Activated CD4-positive, alpha-beta T cell treated with anti-CD3 and anti-CD28 coated beads, Interleukin-2, amount 50 U/mL, for 4 hours (primary cell): ENCODE results near the gene CISD2.
"Not testable (repeated sequence)": the region's sequence is repeated elsewhere in the genome, so short reads cannot be mapped to it uniquely, and the experiment has no call there.

ENCODE experiments used
- DNase-seq, 2 experiments: peaks; one replicate each; pipeline ENCODE4 v3.0.0-alpha.2; 2020

The CISD2 gene, protein sequence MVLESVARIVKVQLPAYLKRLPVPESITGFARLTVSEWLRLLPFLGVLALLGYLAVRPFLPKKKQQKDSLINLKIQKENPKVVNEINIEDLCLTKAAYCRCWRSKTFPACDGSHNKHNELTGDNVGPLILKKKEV

DNA sequence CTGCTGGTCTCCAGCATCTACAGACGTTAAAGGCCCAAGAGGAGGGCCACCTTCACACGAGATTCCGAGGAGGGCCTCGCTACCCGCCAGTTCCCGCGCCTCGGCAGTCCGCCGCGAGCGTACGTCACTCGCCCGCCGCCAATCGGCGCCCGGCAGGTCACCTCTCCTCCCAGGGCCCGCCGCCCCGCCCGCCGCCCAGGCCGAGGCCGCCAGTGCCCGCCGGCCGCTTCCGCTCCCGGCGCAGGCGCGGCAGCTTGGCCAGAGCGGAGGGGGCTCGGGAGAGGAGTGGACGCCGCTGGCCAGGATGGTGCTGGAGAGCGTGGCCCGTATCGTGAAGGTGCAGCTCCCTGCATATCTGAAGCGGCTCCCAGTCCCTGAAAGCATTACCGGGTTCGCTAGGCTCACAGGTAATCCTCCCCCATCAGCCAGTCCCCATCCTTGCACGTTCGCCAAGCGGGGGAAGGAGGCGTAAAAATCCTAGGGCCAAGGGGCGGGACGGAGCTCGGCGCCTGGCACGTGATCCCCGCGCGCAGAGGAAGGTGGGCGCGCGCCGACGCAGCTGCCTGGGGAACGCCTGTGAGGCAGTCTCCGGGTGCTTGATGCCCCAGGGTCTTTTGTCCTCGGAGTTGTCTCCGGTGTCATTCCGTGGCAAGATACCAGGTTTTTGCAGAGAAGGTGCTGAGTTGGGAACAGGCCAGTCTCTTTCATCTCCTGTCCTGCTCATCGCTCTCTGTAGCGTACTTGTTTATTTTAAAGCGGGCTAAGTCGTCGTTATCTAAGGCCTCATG lies at the start of gene CISD2:
TSS of gene CISD2 (plus strand) at position 212 of the 788 bp plus-strand sequence. CDS start at position 305, 93 bp downstream.
- peak; percentile 82 to 85 for DNase-seq

DNA sequence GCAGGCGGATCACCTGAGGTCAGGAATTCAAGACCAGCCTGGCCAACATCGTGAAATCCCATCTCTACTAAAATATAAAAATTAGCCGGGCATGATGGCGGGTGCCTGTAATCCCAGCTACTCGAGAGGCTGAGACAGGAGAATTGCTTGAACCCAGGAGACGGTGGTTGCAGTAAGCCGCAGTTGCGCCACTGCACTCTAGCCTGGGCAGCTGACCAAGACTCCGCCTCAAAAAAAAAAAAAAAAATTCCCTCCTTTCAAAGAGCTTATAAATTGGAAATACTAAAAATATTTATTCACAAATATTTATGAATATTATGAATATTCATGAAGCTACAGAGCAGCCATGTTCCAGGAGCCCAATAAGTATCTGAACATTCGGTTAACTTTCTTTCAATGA lies 49.7 kb upstream of the CISD2 start:
- DNase-seq: not testable (repeated sequence)

DNA sequence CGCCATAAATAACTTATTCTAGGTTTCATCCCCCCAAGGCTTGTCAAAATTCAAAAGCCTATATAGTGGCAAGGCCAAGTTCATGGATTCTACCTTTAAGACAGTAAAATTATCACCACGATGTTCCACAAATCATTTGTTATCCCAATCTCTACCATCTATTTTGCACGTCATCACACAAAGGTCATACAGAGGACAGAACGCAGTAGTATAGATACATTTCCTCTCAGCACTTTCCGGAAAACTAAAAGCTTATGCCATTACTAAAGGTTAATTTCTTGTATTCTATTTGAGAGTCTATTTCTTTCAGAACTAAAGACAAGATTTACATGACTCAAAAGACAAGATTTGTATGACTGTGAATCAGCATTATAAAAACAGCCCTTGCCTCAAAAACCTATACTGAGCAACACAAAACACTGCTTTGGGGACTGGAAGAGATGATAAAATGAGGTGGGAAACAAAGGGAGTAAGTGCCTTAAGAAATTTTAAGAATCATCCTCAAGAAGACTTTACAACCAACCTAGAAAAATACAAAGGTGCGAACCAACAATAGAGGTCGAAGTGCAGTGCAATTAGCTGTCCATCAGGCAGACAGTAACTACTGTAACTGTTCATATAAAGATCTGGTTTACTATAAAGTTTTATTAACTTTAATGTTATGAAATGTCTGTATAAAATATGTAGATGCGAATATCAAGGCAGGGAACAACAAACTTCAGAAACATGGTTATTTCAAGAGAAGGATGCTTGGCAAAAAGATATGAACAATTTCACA lies 49.0 kb upstream of the CISD2 start:
- DNase-seq: no peak

DNA sequence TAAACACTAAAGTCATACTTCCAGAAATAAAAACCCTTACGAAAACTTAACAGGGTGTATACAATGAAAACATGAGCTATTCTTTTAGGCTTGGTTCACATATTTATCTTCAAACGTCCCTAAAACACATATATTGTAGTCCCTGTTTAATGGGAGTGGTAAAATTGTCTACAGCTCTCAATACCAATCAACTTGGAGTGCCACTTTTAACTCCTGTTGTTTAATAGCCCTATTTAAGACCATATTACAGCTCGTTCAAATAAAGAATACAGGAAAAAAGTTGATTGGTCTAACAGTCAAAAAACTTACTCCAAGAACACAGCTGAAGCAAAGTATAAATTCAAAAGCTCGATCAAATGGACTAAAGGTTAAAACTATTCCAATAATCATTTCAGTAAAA lies 45.3 kb upstream of the CISD2 start:
- no peak for DNase-seq

DNA sequence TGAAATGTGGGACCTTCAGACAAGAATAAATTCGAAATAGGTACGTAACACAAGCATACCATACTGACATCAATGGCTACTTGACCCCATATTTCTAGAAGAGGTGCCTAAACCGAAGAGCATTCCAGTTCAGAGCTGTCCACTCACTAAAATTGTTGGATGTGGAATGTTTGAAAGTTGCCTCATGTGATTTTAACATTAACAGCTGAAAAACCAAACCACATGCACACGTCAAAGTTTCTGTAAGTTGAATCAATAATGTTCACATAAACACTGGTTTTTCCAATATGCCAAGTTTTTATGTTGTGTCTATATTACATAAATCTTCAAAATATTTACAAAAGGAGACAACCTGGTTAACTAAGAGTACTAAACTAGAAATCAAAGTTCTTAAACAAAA lies 44.9 kb upstream of the CISD2 start:
- no peak for DNase-seq

DNA sequence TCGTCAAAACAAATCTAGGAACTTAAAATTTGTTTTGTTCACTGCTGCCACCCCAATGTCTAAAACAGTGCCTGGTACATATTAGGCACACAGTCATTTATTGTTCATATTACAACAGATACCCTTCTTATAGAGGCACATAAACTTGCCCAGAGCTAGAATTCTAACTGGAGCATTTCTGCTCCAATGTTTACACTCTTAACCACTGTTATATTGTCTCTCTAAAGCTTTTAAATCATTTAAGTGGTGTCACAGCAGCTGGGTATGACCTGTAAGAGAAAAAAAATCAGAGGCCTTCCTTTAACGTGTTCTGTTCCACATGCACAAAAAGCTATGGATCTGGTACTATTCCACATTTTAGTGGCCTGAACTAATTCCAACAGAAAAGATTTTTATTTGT lies 44.4 kb upstream of the CISD2 start:
- DNase-seq: no peak

DNA sequence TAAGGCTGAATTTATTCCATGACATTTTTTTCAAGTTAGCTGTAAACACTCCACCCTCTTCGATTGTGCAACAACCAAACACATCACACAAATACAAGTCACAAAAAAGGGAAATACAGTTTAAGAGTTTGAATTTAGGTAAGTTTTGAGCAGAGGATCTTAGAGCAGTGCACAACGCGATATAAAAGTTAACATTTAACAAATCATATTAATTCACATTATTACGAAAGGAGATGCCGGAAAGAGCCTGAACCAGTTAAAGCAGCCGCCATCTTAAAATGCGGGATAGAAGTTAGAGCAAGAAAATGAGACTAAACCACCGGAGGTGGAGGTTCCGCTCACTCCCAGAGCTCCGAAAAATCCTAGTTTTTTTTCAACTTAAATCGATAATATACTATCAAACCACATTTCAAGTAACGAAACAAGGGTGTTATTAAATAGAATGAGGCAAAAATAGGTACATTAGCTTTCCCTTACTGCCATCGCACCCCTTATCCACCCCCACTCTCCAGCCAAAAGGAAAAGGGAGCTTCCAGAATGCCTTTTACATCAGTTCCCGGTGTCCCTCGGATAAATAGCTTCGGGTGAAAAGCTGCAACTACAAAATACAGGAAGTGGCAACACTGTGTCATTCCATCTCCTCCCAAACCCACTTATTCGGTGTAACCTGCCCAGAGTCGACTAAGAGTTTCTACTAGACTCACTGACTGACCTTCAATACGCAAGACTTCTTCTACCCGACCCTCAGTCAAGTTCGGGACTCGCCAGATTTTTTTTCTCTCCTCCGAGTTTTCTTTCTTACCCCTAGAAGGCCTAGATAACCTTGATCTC lies 43.3 kb upstream of the CISD2 start:
- DNase-seq: peak; percentile 9 to 21

DNA sequence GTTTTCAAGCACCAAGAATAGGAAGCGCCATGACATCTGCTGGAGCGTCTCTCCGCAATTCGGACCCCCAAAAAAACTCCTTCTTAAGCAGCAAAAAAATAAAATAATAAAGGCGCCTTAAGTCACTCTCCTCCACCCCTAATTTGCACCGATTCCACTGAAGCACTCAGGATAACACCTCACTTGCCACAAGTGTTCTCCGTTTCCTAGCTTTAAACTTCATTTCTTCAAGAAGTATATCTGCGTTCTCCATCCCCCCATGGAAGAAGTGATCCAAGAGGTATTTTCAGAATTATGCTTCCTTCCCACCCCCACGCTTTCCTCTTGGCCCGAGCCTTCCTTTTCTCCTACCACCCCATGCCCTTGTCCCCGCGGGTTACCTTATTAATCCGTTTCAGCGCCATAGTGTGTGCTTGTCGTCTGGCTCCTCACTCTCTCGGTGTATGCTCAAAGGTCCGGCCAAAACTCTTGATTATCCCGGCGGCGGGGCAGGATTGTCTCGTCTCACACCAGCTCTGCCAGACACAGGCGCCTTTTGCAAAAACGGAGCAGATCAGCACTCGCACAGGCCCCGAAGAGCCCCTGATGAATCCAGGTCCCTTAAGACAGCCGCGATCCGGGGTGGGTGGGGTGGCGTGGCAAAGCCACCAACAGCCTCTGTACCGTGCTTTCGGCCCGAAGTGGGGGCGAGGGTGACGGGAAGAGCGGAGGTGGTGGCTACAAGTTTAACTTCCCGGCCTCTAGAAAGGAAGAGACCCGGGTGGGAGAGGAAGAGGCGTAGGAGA lies 42.5 kb upstream of the CISD2 start:
- no peak for DNase-seq

- DNase-seq: peak; percentile 93 to 94
These were observed 41.7 kb upstream of the CISD2 start, which contains the start of gene UBE2D3 for GRCh38 chr4:102826890-102827673. Gene UBE2D3, minus strand, starts transcription at chr4:102827551. Its CDS starts 1,043 bp downstream, at chr4:102826508.

- DNase-seq: peak; percentile 99 to 100
These were observed 40.9 kb upstream of the CISD2 start for GRCh38 chr4:102827674-102828496.

- DNase-seq: no peak
These were observed 40.3 kb upstream of the CISD2 start for GRCh38 chr4:102828497-102828808.

DNA sequence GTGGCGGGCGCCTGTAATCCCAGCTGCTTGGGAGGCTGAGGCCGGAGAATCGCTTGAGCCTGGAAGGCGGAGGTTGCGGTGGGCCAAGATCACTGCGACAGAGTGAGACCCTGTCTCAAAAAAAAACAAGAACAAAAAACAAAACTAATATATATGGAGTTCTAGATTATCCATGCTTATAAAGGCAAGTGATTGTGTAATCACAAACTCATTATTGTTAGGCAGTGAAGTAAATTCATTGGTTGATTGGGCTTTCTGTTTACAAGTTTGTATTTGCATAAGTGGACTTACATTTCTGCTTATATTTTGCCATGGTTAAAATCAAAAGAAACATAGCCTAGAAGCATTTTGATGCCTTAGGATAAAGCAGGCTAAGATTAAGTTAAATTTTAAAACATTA lies 39.0 kb upstream of the CISD2 start:
- no peak for DNase-seq

DNA sequence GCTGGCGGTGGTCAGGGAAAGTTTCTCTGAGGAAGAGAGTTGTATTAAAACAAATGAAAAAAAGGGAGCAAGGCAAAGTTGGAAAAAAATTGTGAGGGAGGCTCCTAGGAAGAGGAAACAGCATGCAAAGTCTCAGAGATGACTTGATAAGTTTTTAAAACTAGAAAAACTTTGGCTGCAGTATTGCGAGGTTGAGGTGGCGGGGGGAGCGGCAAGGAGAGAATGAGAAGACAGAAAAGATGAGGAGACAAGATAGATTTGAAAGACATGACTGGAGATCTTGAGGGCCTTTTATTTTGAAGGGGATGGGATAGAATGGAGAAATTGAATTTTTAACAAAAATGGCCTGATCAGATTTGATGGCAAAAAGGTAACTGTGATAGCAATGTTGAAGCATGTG lies 36.7 kb upstream of the CISD2 start:
- no peak for DNase-seq

DNA sequence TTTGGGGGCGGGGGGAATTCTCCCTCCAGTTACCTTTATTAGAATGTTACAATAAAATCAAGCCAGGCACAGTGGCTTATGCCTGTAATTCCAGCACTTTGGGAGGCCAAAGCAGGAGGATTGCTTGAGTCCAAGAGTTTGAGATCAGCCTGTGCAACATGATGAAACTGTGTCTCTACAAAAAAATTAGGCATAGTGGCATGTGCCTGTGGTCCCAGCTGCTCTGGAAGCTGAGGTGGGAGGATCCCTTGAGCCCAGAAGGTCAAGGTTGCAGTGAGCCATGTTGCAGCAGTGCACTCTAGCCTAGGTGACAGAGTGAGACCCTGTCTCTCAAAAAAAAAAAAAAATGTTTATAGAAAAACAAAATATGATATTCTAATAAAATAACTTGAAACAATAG lies 36.1 kb upstream of the CISD2 start:
- DNase-seq: no peak

DNA sequence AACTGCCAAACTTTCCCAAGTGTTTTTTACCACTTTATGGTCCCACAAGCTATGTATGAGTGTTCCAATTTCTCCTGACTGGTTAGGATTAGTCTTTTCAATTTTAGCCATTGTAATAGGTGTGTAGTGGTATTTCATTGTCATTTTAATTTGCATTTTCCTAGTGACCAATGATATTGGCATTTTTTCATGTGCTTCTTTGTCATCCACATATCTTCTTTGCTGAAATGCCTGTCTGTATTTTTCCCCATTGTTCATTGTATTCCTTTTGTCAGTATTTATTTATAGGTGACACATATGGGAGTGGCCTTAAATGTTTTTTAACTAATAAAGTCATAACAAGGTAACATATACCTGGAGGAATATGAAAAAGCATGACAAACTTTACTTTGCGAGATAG lies 32.2 kb upstream of the CISD2 start:
- DNase-seq: no peak

- no peak for DNase-seq
These were observed 26.4 kb upstream of the CISD2 start for GRCh38 chr4:102842367-102842766.

DNA sequence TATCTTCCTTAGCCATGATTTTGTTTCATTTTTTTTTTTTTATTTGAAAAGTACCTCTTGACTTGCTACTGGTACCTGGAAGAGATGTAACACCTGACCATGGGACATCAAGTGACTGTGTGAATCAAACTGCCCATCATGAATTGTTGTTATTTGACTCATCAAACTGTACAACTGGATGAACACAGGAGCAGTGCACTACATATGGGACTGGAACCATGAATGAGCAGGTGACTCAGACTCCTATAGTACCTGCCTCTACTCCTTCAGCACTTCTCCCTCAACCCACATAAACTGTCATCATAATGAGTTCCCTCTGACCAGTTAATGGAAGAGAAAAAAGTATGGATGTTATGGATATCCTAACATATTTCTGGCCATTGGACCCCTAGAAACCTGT lies 25.5 kb upstream of the CISD2 start:
- no peak for DNase-seq

DNA sequence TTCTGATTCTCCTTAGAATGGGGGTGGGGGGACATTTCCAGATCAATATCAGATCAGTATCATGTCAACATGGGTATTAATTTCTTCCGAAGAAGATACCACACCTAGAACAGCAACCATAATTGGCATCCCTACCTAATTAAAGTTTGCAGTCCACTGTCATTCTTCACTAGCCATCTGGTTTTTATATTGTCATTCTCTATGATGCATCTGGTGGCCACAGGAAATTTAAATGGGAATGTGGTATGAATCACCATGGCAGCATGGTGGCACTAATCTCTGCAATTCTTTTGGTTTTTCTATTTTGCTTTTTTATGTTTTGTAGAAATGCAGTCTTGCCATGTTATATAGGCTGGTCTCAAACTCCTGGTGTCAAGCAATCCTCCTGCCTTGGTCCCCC lies 24.9 kb upstream of the CISD2 start:
- no peak for DNase-seq

DNA sequence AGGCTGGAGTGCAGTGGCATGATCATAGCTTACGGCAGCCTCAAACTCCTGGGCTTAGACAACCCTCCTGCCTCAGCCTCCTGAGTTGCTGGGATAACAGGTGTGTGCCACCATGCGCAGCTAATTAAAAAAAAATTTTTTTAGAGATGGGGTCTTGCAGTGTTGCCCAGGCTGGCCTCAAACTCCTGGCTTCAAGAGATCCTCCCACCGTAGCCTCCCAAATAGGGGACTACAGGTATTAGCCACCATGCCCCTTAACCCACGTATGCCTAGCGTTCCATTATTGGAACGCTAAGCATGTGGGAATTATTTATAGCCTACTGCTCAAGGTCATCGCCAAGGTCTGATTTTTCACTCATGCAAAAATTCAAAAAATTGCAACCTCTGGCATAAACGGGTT lies 21.1 kb upstream of the CISD2 start:
- DNase-seq: no peak

- no peak for DNase-seq
These were observed 19.1 kb upstream of the CISD2 start for GRCh38 chr4:102849579-102850104.
